HEK293 (cell line): ENCODE data around the gene NR2F2.

Experiments
- CTCF ChIA-PET: fragments of 350-600 bp; formaldehyde crosslinking; extraction: SDS; loops from one replicate; lab custom pipeline; 2021; ENCODE audit warnings: antibody characterized with exemption; lab: Yijun Ruan, JAX
- POLR2A ChIA-PET: fragments of 300-600 bp; formaldehyde crosslinking; extraction: SDS; loops from one replicate; lab custom pipeline; 2020; ENCODE audit warnings: antibody characterized with exemption, inconsistent platforms; lab: Yijun Ruan, JAX
- H3K27ac ChIP-seq: fragments of 200-500 bp; sonication (Bioruptor generic); 2 replicates; pipeline ENCODE4 v1.5.1; 2014; ENCODE audit warnings: low read depth, low read length, control low read depth, inconsistent platforms; ENCODE audit errors: extremely low read depth
- H3K36me3 ChIP-seq, 2 experiments: fragments of 200-500 bp in 1 of 2; sonication (Bioruptor generic) in 1 of 2; 1 replicate in 1 of 2; 2 replicates in 1 of 2; pipeline ENCODE4 v1.5.1; 2014 to 2017; ENCODE audit warnings: inconsistent platforms in 2 of 2, low read length in 2 of 2; ENCODE audit not compliant: control insufficient read depth in 2 of 2, insufficient read depth in 1 of 2
- H3K4me1 ChIP-seq: fragments of 200-500 bp; sonication (Bioruptor generic); 2 replicates; pipeline ENCODE4 v1.5.1; 2014; ENCODE audit warnings: mild to moderate bottlenecking, low read length, inconsistent platforms; ENCODE audit not compliant: control insufficient read depth, insufficient read depth
- H3K4me3 ChIP-seq: 2 replicates; pipeline ENCODE4 v1.5.1; 2011; ENCODE audit warnings: low read depth, mild to moderate bottlenecking, control low read depth, low read length, moderate library complexity
- H3K9me3 ChIP-seq: fragments of 200-500 bp; sonication (Bioruptor generic); 2 replicates; pipeline ENCODE4 v1.5.1; 2014; ENCODE audit warnings: low read depth, low read length, inconsistent platforms; ENCODE audit not compliant: control insufficient read depth, insufficient read depth
- HOXC10 ChIP-seq: sonication (generic); formaldehyde crosslinking; IDR thresholded peaks from 2 replicates; pipeline ENCODE4 v1.8.1; 2023; ENCODE audit warnings: mild to moderate bottlenecking, missing genetic modification reagents
- IKZF3 ChIP-seq: fragments of 450-650 bp; IDR thresholded peaks from 2 replicates; pipeline ENCODE4 v1.5.0; 2018; ENCODE audit warnings: missing biosample characterization, mild to moderate bottlenecking, missing genetic modification characterization, moderate library complexity
- REST ChIP-seq: fragments of 450-650 bp; formaldehyde crosslinking; IDR thresholded peaks from 2 replicates; pipeline ENCODE4 v1.5.1; 2016; ENCODE audit warnings: missing biosample characterization, missing genetic modification characterization
- ZBTB10 ChIP-seq: fragments of 450-650 bp; formaldehyde crosslinking; IDR thresholded peaks from 2 replicates; pipeline ENCODE4 v1.5.1; 2016; ENCODE audit warnings: missing biosample characterization, missing genetic modification characterization
- ZBTB17 ChIP-seq: fragments of 450-650 bp; formaldehyde crosslinking; IDR thresholded peaks from 2 replicates; pipeline ENCODE4 v1.5.1; 2016; ENCODE audit warnings: missing biosample characterization, missing genetic modification characterization
- ZBTB48 ChIP-seq: fragments of 450-650 bp; formaldehyde crosslinking; IDR thresholded peaks from 2 replicates; pipeline ENCODE4 v1.5.1; 2016; ENCODE audit warnings: missing biosample characterization, missing genetic modification characterization
- ZNF155 ChIP-seq: fragments of 450-650 bp; formaldehyde crosslinking; IDR thresholded peaks from 2 replicates; pipeline ENCODE4 v1.5.1; 2016; ENCODE audit warnings: missing biosample characterization, missing genetic modification characterization
- ZNF175 ChIP-seq: fragments of 450-650 bp; formaldehyde crosslinking; IDR thresholded peaks from 2 replicates; pipeline ENCODE4 v1.5.1; 2016; ENCODE audit warnings: missing biosample characterization, missing genetic modification characterization
- ZNF292 ChIP-seq: fragments of 450-650 bp; formaldehyde crosslinking; IDR thresholded peaks from 2 replicates; pipeline ENCODE4 v1.5.1; 2016; ENCODE audit warnings: low read depth, missing biosample characterization, missing genetic modification characterization, borderline replicate concordance
- ZNF302 ChIP-seq: fragments of 450-650 bp; formaldehyde crosslinking; IDR thresholded peaks from 2 replicates; pipeline ENCODE4 v1.5.1; 2016; ENCODE audit warnings: missing biosample characterization, missing genetic modification characterization, low read depth
- ZNF362 ChIP-seq: fragments of 450-650 bp; formaldehyde crosslinking; IDR thresholded peaks from 2 replicates; pipeline ENCODE4 v1.5.1; 2016; ENCODE audit warnings: missing biosample characterization, missing genetic modification characterization
- ZNF398 ChIP-seq: fragments of 450-650 bp; formaldehyde crosslinking; IDR thresholded peaks from 2 replicates; pipeline ENCODE4 v1.5.1; 2017; ENCODE audit warnings: missing biosample characterization, missing genetic modification characterization
- ZNF416 ChIP-seq: fragments of 450-650 bp; formaldehyde crosslinking; IDR thresholded peaks from 2 replicates; pipeline ENCODE4 v1.5.1; 2016; ENCODE audit warnings: missing biosample characterization, missing genetic modification characterization
- ZNF48 ChIP-seq: fragments of 450-650 bp; formaldehyde crosslinking; IDR thresholded peaks from 2 replicates; pipeline ENCODE4 v1.5.1; 2016; ENCODE audit warnings: missing biosample characterization, missing genetic modification characterization
- ZNF558 ChIP-seq: fragments of 450-650 bp; formaldehyde crosslinking; IDR thresholded peaks from 2 replicates; pipeline ENCODE4 v1.5.1; 2016; ENCODE audit warnings: missing biosample characterization, missing genetic modification characterization
- ZNF561 ChIP-seq: fragments of 450-650 bp; IDR thresholded peaks from 2 replicates; pipeline ENCODE4 v1.5.1; 2018; ENCODE audit warnings: missing biosample characterization, missing genetic modification characterization, borderline replicate concordance
- ZNF621 ChIP-seq: fragments of 450-650 bp; formaldehyde crosslinking; IDR thresholded peaks from 2 replicates; pipeline ENCODE4 v1.5.1; 2017; ENCODE audit warnings: missing biosample characterization, missing genetic modification characterization
- ZNF704 ChIP-seq: fragments of 450-650 bp; formaldehyde crosslinking; IDR thresholded peaks from 2 replicates; pipeline ENCODE4 v1.5.1; 2016; ENCODE audit warnings: missing biosample characterization, missing genetic modification characterization
- ZNF707 ChIP-seq: fragments of 450-650 bp; formaldehyde crosslinking; IDR thresholded peaks from 2 replicates; pipeline ENCODE4 v1.5.1; 2016; ENCODE audit warnings: missing biosample characterization, missing genetic modification characterization
- ZNF747 ChIP-seq: fragments of 450-650 bp; formaldehyde crosslinking; IDR thresholded peaks from 2 replicates; pipeline ENCODE4 v1.5.1; 2016; ENCODE audit warnings: missing biosample characterization, missing genetic modification characterization

NR2F2 gene

GRCh38 chr15:96367311-96368200, 37.1 kb downstream of the NR2F2 start (continued):
- TF ChIP-seq REST (tag by site-specific recombination), result no peak

GRCh38 chr15:96369351-96369750, 38.9 kb downstream of the NR2F2 start:
- ChIA-PET POLR2A (no interaction called here), CTCF (no interaction called here)
- no peaks in the 10 kb centered on the region for H3K36me3 ChIP-seq
- H3K4me1 ChIP-seq, result no peaks in the 10 kb centered on the region
- H3K9me3 ChIP-seq, result no peaks in the 10 kb centered on the region
- H3K4me3 ChIP-seq, result no peak overlapping the region
- H3K27ac ChIP-seq, result no peak overlapping the region
- TF ChIP-seq ZNF416 (tag by site-specific recombination) (no peak), ZBTB10 (no peak), ZNF155 (tag by site-specific recombination) (no peak), ZNF707 (tag by site-specific recombination) (no peak), ZNF561 (tag by site-specific recombination) (no peak), HOXC10 (CRISPR knock-in tag) (no peak), ZNF302 (no peak), IKZF3 (tag by site-specific recombination) (no peak), ZNF704 (tag by site-specific recombination) (no peak), ZNF292 (tag by site-specific recombination) (no peak), ZBTB17 (tag by site-specific recombination) (no peak), ZNF621 (tag by site-specific recombination) (no peak), ZNF48 (no peak), ZNF558 (tag by site-specific recombination) (no peak), ZNF398 (tag by site-specific recombination) (no peak), ZNF747 (tag by site-specific recombination) (no peak), ZNF362 (tag by site-specific recombination) (no peak), ZBTB48 (tag by site-specific recombination) (no peak), ZNF175 (tag by site-specific recombination) (no peak)
